Measurements from ENCODE around the gene KRTAP22-2. TPM values are rescaled to one million over a fixed set of nuclear protein-coding genes. Genes with fewer than 3 reads are reported as not detected.

Gene KRTAP22-2
- total RNA-seq, 6 experiments from 2014 or later, result not detected

GRCh38 chr21:30625449-30626165, 35.4 kb upstream of the KRTAP22-2 start:
- no peaks in the 10 kb centered on the region for H3K27me3 Mint-ChIP-seq (ENCODE audit: insufficient read depth)
- H3K9me3 Mint-ChIP-seq, result peaks cover 61% of the 10 kb centered on the region
- no peak for DNase-seq

GRCh38 chr21:30623362-30623761, 33.2 kb upstream of the KRTAP22-2 start:
- no peak overlapping the region for H3K27ac Mint-ChIP-seq
- no peak for TF ChIP-seq CTCF (IDR thresholded peaks at IDR 0.05)
- peaks cover 54% of the 10 kb centered on the region for H3K9me3 Mint-ChIP-seq

More at GRCh38 chr21:30625449-30626165, 35.4 kb upstream of the KRTAP22-2 start:
- no peak overlapping the region for H3K27ac Mint-ChIP-seq
- H3K4me1 Mint-ChIP-seq (ENCODE audit: low read depth), result no peaks in the 10 kb centered on the region
- H3K36me3 Mint-ChIP-seq (ENCODE audit: low read depth), result peaks cover 4% of the 10 kb centered on the region
- H3K4me3 Mint-ChIP-seq, result no peak overlapping the region
- no peak for TF ChIP-seq CTCF (IDR thresholded peaks at IDR 0.05)

GRCh38 chr21:30620522-30620921, 30.3 kb upstream of the KRTAP22-2 start, which contains the start of gene KRTAP20-4:
TSS of gene KRTAP20-4 (plus strand) at chr21:30620627.
- DNase-seq, result no peak
- H3K36me3 Mint-ChIP-seq (ENCODE audit: low read depth), result peaks cover 4% of the 10 kb centered on the region; the same call in 1 of the 2 replicates
- peaks cover 64% of the 10 kb centered on the region for H3K9me3 Mint-ChIP-seq
- no peaks in the 10 kb centered on the region for H3K4me1 Mint-ChIP-seq (ENCODE audit: low read depth)
- H3K27me3 Mint-ChIP-seq (ENCODE audit: insufficient read depth), result no peaks in the 10 kb centered on the region
- H3K27ac Mint-ChIP-seq, result no peak within 1 kb of the TSS
- no peak for TF ChIP-seq CTCF (IDR thresholded peaks at IDR 0.05)
- H3K4me3 Mint-ChIP-seq, result no peak within 1 kb of the TSS

More at GRCh38 chr21:30623362-30623761, 33.2 kb upstream of the KRTAP22-2 start:
- Mint-ChIP-seq H3K36me3 (ENCODE audit: low read depth) (peaks cover 4% of the 10 kb centered on the region), H3K4me3 (no peak overlapping the region), H3K27me3 (ENCODE audit: insufficient read depth) (no peaks in the 10 kb centered on the region), H3K4me1 (ENCODE audit: low read depth) (no peaks in the 10 kb centered on the region)
- DNase-seq, result no peak

- DNase-seq, result no peak
- Mint-ChIP-seq H3K27ac (no peak overlapping the region), H3K27me3 (ENCODE audit: insufficient read depth) (no peaks in the 10 kb centered on the region), H3K4me1 (ENCODE audit: low read depth) (no peaks in the 10 kb centered on the region), H3K36me3 (ENCODE audit: low read depth) (peaks cover 4% of the 10 kb centered on the region; the same call in 1 of the 2 replicates), H3K4me3 (no peak overlapping the region), H3K9me3 (peaks cover 64% of the 10 kb centered on the region)
- no peak for TF ChIP-seq CTCF (IDR thresholded peaks at IDR 0.05)
These were observed 29.9 kb upstream of the KRTAP22-2 start for GRCh38 chr21:30620080-30620479.

GRCh38 chr21:30616125-30616524, 25.9 kb upstream of the KRTAP22-2 start, which contains the start of gene KRTAP20-1:
TSS of gene KRTAP20-1 (plus strand) at chr21:30616425. CDS start at chr21:30616455, 30 bp downstream.
- H3K36me3 Mint-ChIP-seq (ENCODE audit: low read depth), result no peaks in the 10 kb centered on the region; the same call in 1 of the 2 replicates
- TF ChIP-seq CTCF (IDR thresholded peaks at IDR 0.05), result no peak
- H3K27me3 Mint-ChIP-seq (ENCODE audit: insufficient read depth), result no peaks in the 10 kb centered on the region
- H3K4me3 Mint-ChIP-seq, result no peak within 1 kb of the TSS
- H3K9me3 Mint-ChIP-seq, result peaks cover 51% of the 10 kb centered on the region
- DNase-seq, result no peak
- no peak within 1 kb of the TSS for H3K27ac Mint-ChIP-seq
- no peaks in the 10 kb centered on the region for H3K4me1 Mint-ChIP-seq (ENCODE audit: low read depth)
